Right hindlimb (tissue), 1 donor: ENCODE results near the gene KAZN.
A peak's percentile ranks its signal among the peaks of the same experiment; 100 is the strongest.

ENCODE experiments used
- DNase-seq: peaks from one replicate; pipeline ENCODE4 v3.0.0-alpha.2; 2018

The KAZN gene

GRCh38 chr1:15154480-15155036 is 556.1 kb downstream of the KAZN start:
- peak; percentile 57 for DNase-seq

GRCh38 chr1:15155191-15155590 is 556.7 kb downstream of the KAZN start:
- DNase-seq: no peak

- peak; percentile 81 for DNase-seq
Observed at GRCh38 chr1:15155888-15156741, 557.6 kb downstream of the KAZN start.

GRCh38 chr1:15156807-15157380 is 558.4 kb downstream of the KAZN start:
- DNase-seq: no peak

- DNase-seq: no peak
Observed at GRCh38 chr1:15157524-15158399, 559.3 kb downstream of the KAZN start.

- DNase-seq: no peak
Observed at GRCh38 chr1:15158506-15159165, 560.2 kb downstream of the KAZN start.

- DNase-seq: no peak
Observed at GRCh38 chr1:15159166-15159555, 560.7 kb downstream of the KAZN start.

GRCh38 chr1:15160626-15161025 is 562.1 kb downstream of the KAZN start:
- DNase-seq: no peak

GRCh38 chr1:15167386-15167785 is 568.9 kb downstream of the KAZN start:
- no peak for DNase-seq
